Measurements from ENCODE around the gene STX3.

- TF ChIP-seq, protein P1, sequence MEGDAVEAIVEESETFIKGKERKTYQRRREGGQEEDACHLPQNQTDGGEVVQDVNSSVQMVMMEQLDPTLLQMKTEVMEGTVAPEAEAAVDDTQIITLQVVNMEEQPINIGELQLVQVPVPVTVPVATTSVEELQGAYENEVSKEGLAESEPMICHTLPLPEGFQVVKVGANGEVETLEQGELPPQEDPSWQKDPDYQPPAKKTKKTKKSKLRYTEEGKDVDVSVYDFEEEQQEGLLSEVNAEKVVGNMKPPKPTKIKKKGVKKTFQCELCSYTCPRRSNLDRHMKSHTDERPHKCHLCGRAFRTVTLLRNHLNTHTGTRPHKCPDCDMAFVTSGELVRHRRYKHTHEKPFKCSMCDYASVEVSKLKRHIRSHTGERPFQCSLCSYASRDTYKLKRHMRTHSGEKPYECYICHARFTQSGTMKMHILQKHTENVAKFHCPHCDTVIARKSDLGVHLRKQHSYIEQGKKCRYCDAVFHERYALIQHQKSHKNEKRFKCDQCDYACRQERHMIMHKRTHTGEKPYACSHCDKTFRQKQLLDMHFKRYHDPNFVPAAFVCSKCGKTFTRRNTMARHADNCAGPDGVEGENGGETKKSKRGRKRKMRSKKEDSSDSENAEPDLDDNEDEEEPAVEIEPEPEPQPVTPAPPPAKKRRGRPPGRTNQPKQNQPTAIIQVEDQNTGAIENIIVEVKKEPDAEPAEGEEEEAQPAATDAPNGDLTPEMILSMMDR (IDR thresholded peaks at IDR 0.05) = no peak
- TF ChIP-seq EZH2phosphoT487 (IDR thresholded peaks at IDR 0.05) = no peak
- TF ChIP-seq EZH2 (IDR thresholded peaks at IDR 0.05) = no peak
Observed at GRCh38 chr11:59760771-59761170, 5.6 kb downstream of the STX3 start.

Data from neural progenitor cell (in vitro differentiated cells).